ENCODE data around the gene KIAA0513. TPM values are rescaled to one million over a fixed set of nuclear protein-coding genes. Genes with fewer than 3 reads are reported as not detected.

KIAA0513 gene
- total and polyA plus RNA-seq, 11 donors: 4.5 to 14.0 (median 9.1) TPM

- 57 to 82% (median 69%) methylated on average over 14 of the region's 14 CpGs for WGBS, 4 donors
- H3K27ac ChIP-seq: peak overlapping the region in 9 of 12 donors; percentile 5 to 90 (median 43)
- intact Hi-C loops (cut with DNase I): loop anchor here in 4 of 10 donors (5.0 to 10.0 kb wide), 3 partner anchors 88 to 480 kb away; partner anchors contain the start of gene GSE1 (in 1 of the 4)
Observed at GRCh38 chr16:85134789-85135142, 107.2 kb downstream of the KIAA0513 start.

GRCh38 chr16:85136213-85136701, 108.7 kb downstream of the KIAA0513 start:
- intact Hi-C loops (cut with DNase I): loop anchor here in 1 of 10 donors (10.0 kb wide), 1 partner anchor 479 kb away; the partner anchor contains the start of gene GSE1
- peaks cover 3 to 48% (median 38%) of the 10 kb centered on the region in 12 donors for H3K4me1 ChIP-seq
- peak overlapping the region; percentile 15 to 92 (median 76) for H3K27ac ChIP-seq
- H3K9me3 ChIP-seq: no peaks in the 10 kb centered on the region
- DNase-seq: peak in 4 of 5 donors; percentile 46 to 72 (median 59)
- no peaks in the 10 kb centered on the region for H3K36me3 ChIP-seq
- H3K27me3 ChIP-seq: no peaks in the 10 kb centered on the region
- TF ChIP-seq POLR2A (IDR thresholded peaks at IDR 0.05) (no peak), CTCF (IDR thresholded peaks at IDR 0.05) (no peak)
- ATAC-seq: peak in 3 of 4 donors; percentile 5 to 20 (median 12)
- peak overlapping the region in 3 of 12 donors; percentile 42 to 52 (median 47) for H3K4me3 ChIP-seq
- 43 to 64% (median 48%) methylated on average over 6 to 12 of the region's 12 CpGs for WGBS, 4 donors

More at GRCh38 chr16:85134789-85135142, 107.2 kb downstream of the KIAA0513 start:
- H3K36me3 ChIP-seq: no peaks in the 10 kb centered on the region
- no peaks in the 10 kb centered on the region for H3K27me3 ChIP-seq
- no peak overlapping the region for H3K4me3 ChIP-seq
- peak; percentile 70 to 83 (median 79) for DNase-seq
- no peaks in the 10 kb centered on the region for H3K9me3 ChIP-seq
- no peak for TF ChIP-seq CTCF (IDR thresholded peaks at IDR 0.05)
- TF ChIP-seq POLR2A (IDR thresholded peaks at IDR 0.05): no peak
- H3K4me1 ChIP-seq: peaks cover 3 to 63% (median 52%) of the 10 kb centered on the region in 12 donors
- ATAC-seq: peak in 3 of 4 donors; percentile 4 to 41 (median 11)

- WGBS, 4 donors: 34 to 54% (median 49%) methylated on average over 7 to 17 of the region's 17 CpGs
- no peaks in the 10 kb centered on the region for H3K27me3 ChIP-seq
- H3K9me3 ChIP-seq: no peaks in the 10 kb centered on the region
- peak overlapping the region in 9 of 12 donors; percentile 30 to 52 (median 43) for H3K4me3 ChIP-seq
- intact Hi-C loops (cut with DNase I): loop anchor here in 1 of 10 donors (10.0 kb wide), 1 partner anchor 478 kb away; the partner anchor contains the start of gene GSE1
- peak; percentile 47 to 69 (median 56) for ATAC-seq
- TF ChIP-seq CTCF (IDR thresholded peaks at IDR 0.05): no peak
- no peak for TF ChIP-seq POLR2A (IDR thresholded peaks at IDR 0.05)
- H3K4me1 ChIP-seq: peaks cover 3 to 51% (median 38%) of the 10 kb centered on the region in 12 donors
- peak overlapping the region; percentile 15 to 92 (median 76) for H3K27ac ChIP-seq
- peak in 4 of 5 donors; percentile 61 to 78 (median 69) for DNase-seq
- H3K36me3 ChIP-seq: no peaks in the 10 kb centered on the region
Observed at GRCh38 chr16:85136702-85137322, 109.2 kb downstream of the KIAA0513 start.

Data from heart left ventricle (tissue), 16 donors.